GM18519 (cell line): ENCODE measurements around the gene ATP2C2.
"Not testable (repeated sequence)": the region's sequence is repeated elsewhere in the genome, so short reads cannot be mapped to it uniquely, and the experiment has no call there.

ENCODE experiments used
- ATAC-seq: cut with Tn5 transposase; IDR thresholded peaks from one replicate; pipeline ENCODE4 v1.9.1; 2021; ENCODE audit warnings: mild to moderate bottlenecking, moderate library complexity; ENCODE audit not compliant: unreplicated experiment, low FRiP score

ATP2C2 gene

DNA sequence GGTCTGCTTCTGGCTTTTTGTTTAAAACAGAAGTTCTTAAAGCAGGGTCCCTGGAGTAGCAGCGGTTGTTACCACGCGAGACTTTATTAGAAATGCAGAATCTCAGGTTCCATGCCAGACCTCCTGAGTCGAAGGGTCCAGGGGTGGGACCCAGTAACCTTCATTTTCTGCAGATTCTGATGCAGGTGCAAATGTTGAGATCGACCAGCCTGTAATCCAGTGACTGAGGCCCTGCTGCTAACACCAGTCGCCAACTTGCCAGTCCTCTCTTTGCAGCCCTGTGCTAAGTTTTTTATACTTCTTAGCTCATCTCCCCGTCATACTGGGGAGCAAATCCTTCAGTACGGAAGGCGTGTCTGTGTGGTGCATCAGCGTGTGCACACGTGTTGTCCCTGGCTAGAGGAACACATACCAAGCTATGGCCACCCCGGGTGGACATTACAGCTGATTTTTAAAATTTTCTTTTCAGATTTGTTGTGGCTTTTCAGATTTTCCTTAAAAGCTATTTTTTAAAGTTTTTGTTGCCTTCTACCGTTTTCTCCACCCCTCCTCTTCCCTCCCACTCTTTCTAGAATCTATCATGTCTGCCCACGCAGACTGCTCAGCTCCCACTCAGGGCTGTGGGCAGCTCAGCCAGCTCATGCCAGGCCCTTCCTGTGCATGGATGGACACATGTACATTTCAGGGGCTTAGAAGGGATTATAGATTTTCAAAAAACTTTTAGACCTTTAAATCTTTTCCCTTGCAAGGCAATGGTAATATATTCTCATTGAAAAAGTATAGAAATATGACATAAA, 78.5 kb downstream of the ATP2C2 start:
- ATAC-seq: no peak

DNA sequence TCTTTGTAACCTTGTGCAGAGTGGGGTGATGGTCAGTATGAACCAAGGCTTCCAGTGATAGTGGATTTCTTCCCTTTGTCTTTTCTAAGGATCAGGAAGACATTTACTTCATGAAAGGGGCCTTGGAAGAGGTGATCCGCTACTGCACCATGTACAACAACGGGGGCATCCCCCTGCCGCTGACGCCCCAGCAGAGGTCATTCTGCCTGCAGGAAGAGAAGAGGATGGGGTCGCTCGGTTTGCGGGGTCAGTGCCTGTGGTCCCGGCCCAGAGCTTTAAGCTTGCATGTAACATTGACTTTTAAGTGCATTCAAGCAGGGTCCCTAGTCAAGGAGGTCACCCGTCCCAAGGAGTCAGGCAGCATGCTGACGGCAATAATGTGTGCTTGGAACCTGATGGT, 80.1 kb downstream of the ATP2C2 start:
- no peak for ATAC-seq

DNA sequence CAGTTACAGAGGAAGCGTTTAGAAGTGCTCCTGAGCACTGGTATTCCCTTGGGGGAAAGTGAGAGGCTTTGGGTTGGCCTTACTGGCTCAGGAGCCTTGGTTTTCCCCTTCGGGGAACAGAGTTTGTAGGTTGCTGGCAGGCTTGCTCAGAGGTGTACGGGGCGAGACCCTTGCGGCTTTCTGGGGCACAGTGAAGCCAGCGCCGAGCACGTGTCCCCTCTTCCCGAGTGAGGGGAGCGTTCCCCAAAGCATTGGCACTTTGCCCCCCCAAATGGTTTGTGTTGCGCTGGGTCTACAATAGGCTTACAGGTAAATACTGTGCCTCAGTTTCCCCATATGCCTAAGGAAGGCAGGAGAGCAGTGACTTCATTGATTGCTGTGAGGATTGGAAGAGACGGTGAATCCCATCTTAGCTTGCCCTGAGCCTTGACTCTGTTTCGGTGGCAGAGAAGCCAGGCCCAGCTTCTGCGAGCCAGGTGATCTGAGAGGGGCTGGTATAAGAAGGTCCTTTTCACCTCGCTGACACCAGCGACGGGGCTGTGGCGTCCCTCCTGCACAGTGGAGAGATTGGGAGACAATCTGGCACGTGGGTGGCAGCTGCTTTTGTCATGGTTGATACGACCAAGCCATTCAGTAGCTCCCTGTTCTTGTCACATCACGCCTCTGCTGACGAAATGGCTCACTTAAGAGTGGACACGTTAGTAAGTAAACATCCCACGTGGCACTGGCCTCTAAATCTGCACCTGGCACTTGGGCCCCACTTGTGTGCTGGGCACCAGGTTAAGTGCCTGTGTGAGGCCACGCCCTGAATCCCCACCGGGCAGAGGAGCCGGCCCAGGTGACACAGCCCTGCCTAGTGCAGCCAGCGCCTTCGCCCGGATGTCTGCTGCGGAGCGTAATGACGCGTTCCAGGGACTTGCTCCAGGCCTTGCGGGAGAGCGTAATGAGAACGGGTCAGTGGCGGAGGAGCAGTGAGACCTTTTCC, 81.1 kb downstream of the ATP2C2 start:
- no peak for ATAC-seq

DNA sequence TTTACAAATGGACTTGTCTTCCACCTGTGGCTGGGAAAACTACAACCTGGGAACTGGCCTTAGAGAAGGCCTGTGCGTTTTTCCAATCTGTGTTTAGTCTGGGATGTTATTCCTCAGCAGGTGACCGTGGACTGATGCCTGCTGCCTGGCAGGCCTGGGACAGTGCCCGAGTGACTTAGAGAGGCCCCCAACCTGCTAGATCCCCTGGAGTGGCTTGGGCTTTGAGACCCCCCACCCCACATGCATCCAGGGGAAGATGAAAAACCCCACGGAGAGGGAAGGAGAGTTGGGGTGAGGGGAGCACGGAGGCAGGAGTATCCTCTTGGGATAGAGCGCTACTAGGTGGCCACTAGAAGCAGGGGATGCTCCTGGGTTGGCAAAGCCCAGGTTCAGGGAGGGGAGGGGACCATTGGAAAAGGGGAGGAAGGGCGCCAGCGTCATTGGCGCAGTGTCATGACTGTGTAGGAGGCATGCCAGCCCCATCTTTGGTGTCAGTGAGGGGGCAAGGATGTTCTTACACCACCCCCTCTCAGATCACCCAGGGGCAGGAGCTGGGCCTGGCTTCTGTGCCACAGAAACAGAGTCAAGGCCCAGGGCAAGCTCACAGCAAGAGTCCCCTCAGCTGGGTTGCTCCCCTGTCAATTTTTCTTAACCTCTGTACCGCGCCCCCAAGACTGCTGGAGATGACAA, 82.0 kb downstream of the ATP2C2 start:
- ATAC-seq: no peak

DNA sequence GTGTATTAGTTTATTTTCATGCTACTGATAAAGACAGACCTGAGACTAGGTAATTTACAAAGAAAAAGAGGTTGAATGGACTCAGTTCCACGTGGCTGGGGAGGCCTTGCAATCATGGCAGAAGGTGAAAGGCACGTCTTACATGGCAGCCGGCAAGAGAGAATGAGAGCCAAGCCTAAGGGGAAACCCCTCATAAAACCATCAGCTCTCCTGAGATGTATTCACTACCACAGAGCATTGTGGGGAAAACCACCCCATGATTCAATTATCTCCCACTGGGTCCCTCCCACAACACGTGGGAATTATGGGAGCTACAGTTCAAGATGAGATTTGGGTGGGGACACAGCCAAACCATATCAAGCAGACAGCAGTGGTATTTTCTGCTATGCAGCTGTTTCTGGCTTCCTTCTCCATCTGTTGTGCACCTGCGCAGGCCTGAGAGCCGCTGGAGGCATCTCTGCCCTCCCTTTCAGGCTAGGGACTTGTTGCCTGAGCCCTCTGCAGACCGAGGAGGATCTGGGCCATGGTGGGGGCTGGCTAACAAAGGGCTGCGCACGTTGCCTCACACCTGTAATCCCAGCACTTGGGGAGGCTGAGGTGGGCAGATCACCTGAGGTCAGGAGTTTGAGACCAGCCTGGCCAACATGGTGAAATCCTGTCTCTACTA, 82.8 kb downstream of the ATP2C2 start:
- ATAC-seq: not testable (repeated sequence)

DNA sequence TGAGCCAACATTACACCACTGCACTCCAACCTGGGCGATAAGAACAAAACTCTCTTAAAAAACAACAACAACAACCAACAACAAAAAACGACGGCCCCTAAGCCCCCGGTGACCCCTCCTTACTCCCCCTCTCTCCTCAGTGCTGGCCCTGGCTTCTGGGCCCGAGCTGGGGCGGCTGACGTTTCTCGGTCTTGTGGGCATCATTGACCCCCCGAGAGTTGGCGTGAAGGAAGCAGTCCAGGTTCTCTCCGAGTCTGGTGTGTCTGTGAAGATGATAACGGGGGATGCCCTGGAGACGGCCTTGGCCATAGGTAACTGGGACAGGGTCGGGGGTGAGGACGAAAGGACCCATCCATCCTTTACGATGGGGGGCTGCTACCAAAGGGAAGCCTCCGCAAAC, 83.4 kb downstream of the ATP2C2 start:
- no peak for ATAC-seq

DNA sequence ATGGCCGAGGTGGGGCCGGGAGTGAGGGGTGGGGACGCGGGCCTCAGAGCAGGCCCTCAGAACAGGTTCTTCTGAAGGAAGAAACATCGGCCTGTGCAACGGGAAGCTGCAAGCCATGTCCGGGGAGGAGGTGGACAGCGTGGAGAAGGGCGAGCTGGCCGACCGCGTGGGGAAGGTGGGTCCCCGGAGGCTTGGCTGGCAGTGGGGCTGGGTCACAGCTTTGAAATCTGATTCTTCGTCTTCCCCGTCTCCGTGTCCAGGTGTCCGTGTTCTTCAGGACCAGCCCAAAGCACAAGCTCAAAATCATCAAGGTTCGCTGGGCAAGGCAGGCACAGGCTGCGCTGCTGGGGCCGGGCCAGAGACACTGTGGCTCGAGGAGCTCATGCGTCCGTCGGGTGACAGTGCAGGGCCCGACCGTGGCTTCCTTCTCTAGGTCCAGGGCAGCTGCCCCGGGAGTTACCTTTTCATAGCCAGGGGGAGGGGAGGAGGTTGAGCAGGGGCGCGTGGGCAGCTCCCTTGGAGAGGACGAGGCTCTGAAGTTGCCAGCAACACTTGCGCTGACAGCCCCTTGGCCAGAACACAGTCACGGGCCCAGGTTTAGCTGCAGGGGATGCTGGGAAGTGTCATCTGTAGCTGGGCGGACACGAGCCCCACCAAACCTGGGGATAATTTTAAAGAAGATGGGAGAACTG, 84.9 kb downstream of the ATP2C2 start:
- ATAC-seq: no peak

DNA sequence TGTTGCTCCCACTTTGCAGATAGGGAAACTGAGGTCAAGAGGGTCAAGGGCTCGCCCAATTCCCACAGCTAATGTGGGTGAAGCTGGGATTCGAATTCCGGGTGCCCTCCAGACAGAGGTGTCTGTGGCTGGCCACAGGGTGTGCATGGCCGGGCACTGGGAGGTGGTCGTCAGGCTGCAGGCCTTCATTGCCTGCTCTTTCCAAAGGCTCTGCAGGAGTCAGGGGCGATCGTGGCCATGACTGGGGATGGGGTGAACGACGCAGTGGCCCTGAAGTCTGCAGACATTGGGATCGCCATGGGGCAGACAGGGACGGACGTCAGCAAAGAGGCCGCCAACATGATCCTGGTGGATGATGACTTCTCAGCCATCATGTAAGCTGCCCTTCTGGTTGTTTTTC, 86.3 kb downstream of the ATP2C2 start:
- ATAC-seq: no peak

DNA sequence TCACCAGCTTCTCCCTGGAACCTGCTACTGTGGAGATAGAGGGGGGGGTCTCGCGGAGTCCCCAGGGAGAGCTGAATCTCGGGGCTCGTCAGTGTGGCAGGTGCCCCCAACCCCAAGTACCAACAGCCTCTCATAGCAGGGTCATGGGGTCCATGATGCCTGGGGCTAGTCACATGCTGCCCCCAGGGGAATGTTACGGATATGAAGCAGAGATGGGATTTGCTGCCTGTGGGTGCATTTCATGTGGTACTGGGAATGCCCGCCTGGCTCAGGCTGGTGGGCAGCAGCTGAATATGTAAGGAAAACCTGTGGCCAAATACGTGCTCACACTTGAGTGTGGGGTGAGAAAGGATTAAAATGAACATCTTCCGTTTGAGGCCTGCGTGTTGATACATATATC, 86.7 kb downstream of the ATP2C2 start:
- no peak for ATAC-seq

DNA sequence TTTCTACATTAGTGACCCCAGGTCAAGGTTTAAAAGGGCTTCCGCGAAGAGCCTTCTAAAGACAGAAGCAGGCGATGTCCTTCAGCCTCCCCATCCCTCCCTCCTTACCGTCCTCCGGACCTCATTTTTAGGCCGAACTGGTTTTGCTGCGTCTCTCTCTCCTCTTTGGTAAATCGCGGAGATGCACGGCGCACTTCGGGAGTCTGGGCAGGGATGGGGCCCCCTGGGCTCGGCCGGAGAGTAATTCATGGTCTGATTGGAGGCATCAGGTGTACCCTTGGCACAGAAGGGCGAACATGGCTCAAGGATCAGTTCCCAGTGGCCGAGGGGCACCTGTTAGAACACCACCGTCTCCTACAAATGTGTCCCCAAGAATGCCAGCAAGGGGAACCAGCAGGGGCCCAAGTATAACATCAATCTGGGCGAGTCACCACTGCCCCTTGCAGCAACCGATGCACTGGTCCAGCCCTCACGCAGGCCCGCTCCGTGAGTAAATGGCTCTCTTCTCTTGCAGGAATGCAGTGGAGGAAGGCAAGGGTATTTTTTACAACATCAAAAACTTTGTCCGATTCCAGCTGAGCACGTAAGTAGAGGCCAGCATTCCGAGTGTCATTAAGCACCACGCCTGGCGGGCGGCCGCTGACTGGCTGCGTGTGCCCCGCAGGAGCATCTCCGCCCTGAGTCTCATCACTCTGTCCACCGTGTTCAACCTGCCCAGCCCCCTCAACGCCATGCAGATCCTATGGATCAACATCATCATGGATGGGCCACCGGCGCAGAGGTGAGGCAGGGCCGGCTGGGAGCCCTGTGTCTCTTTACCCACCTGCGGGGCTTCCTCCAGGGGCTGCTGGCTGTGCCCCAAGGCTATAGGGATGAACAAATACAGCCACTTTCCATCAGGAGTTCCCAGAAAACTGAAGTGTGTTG, 90.5 kb downstream of the ATP2C2 start:
- ATAC-seq: no peak

DNA sequence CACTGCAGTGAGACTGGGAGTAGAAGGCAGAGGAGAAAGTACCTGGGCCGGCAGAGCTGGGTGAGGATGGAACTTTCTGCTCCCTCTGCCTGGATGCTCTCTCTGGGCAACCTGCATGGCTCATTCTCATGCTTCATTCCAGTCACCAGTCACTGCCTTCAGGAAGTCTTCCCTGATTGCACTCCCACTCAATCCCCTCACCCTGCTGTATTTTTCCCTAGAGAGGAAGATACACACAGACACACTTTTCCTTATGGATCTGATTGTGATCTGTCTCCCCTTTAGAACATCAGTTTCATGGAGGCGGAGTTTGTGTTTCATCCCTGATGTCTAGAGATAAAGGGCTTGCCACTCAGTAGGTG, 91.2 kb downstream of the ATP2C2 start:
- no peak for ATAC-seq

DNA sequence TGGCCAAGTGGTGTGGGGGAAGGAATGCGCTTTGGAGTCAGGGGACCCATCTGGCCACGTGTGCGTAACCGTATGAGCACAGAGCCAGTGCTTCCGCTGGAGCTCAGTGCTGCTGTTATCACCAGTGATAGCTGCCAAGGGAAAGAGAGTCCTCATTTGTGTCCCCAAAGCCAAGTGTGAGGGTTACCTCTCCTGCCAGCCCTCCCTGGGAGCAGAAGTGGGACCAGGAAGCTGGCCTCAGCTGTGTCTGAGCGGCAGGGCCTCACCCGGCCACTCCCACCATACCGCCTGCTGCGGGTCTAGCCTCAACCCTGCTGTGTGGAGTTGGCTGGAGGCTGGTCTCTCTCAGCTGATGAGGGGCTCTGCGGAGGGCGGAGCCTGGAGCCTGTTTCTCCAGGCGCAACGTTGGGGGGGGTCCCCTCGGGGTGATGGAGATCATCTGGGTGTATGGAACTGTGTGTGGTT, 91.6 kb downstream of the ATP2C2 start:
- ATAC-seq: no peak

DNA sequence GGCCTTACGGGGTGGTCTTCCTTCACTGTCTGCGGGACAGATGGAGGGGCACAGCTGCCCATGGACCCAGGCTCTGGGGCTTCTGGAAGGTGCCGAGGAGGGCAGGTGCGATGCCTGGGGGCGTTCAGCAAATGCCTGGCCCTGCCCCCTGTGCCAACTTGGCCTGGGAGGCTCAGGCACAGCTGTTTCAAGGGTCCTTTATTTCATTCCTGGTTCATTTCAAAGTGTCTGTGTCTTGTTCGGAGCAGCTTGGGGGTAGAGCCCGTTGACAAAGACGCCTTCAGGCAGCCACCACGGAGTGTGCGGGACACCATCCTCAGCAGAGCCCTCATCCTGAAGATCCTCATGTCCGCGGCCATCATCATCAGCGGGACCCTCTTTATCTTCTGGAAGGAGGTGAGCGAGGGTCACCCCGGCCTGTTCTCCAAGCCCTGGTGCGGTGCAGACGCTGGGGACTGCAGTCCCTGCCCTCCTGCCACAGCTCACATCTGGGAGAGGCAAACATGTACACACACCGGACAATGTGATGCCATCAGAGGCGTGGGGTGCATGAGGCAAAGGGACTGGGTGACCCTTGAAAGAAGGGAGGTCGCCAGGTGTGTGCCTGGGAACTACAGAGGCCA, 92.2 kb downstream of the ATP2C2 start:
- no peak for ATAC-seq

DNA sequence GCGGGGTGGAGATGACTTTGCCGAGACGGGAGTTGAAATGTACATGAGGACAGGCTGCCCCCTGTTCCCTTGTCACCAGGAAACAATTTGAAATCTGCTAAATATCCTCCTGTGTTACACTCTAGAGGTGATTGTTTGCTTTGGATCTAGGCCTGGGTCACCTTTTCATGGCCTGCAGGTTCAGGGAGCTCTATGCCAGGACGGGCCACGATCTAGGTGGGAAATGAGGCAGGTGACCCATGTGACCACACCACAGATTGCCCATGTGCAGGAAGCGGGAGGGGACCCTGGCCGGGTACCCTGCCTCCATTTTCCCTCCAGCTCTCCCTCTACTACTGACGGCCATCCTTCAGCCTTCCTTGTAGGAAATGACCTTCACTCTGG, 92.7 kb downstream of the ATP2C2 start:
- ATAC-seq: no peak

DNA sequence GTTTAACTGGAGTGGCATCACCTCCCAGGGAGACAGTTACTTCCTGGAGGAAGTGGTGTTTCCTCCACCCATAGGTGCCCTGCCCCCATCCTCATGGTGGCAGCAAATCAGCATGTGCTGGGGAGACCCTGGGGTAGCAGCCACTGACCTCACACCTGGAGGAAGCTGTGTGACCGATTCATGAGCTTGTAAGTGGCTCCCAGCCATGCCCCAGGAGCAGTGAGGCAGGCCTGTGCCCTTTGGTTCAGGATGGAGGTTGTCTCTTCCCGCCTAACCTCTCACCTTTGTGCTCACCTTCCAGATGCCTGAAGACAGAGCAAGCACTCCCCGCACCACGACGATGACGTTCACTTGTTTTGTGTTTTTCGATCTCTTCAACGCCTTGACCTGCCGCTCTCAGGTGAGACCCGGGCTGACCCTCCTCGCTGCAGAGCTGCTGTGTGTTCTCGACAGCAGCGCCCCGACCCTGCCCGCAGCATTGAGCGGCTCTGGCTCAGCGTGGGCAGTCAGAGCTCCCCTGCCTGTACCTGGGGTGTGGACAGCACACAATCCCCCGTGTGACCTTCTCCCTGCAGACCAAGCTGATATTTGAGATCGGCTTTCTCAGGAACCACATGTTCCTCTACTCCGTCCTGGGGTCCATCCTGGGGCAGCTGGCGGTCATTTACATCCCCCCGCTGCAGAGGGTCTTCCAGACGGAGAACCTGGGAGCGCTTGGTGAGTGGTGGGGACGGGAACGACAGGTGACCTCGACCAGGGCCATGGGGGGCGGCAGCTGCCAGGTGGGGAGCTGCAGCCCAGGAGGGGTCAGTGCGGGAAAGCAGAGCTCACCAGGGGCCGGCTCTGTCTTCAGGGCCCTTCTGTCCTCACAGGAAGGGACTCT, 93.3 kb downstream of the ATP2C2 start:
- ATAC-seq: no peak

DNA sequence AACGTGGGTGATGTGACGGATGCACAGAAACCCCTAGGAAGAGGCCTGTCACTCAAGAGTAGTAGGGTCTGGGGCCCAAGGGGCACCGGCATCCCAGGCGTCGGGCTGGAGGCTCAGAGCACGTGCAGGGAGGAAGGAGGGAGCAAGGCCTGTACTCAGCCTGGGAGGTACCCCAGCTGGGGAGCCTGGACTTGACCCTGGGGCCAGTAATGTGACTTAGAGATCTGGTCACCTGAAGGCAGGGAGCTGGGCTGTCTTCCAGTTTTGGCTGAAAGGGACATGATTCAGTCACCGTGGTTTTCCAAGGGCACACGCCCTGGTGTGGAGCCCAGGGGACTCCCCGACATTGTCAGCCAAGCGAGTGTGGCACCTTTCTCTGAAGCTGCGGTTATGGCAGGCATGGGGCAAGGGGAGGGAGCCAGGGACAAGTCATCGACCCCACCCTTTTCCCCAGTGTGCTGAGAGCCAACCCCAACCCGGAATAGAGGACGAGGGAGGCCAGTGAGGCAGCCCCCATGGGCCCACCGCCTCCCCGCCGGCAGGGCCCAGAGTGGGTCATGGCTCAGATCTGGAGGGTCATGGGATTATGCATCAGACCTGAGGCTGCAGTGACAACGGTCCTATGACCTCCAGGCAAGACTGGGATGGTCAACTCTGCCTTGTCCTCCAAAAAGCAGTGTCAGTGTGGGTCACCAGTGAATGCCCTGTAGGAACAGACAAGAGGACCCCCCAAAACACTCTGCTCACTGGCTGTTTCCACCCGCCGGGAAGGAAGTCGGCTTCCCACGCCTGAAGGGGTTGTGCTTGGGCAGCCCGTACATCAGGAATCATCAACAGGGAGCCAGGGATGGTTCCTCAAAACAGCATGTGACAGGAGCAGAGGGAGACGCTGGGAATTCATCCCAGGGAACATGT, 94.2 kb downstream of the ATP2C2 start:
- ATAC-seq: no peak
